Measurements from ENCODE around the gene ZNF22.

The ZNF22 gene

DNA sequence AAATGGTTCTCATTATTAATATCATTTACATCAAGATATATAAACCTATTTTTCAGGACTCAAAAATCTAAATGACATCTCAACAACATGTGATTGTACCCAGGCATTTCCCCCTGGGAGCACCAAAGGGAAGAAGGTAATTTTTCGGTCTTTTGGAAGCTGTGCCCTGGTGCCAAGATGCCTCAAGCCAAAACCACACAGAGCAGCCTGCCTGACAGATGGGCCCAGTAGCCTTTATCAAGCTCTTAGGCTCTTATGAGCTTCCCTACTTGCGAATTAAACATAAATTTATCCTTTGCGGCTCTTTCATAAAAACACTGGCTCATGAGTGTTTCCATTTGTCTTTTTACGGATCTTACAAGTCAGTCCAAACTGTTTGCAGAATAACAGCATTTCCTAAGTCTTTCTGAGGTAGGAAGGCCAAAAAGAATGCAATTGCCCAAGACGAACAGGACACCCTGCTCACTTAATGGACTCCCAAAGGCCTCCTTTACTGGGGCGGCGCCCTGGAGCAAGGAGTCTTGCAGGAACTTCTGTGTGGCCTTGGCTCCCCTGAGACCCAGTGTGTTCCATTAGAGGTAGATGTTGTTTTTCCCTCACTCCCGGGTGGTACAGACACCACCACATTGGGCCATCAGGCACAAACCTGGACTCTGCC lies 45.2 kb upstream of the ZNF22 start:
- DNase-seq (ENCODE audit: low read depth, low spot score): no peak
- no peak overlapping the region for H3K4me3 ChIP-seq (ENCODE audit: low read depth, low read length)
- POLR2A ChIA-PET: no interaction called here
- CTCF ChIA-PET: interaction anchor here (1.1 kb wide), 1 partner anchor 26 kb away, joined by 3 read pairs; no protein-coding TSS in a partner anchor
- TF ChIP-seq, protein P1, sequence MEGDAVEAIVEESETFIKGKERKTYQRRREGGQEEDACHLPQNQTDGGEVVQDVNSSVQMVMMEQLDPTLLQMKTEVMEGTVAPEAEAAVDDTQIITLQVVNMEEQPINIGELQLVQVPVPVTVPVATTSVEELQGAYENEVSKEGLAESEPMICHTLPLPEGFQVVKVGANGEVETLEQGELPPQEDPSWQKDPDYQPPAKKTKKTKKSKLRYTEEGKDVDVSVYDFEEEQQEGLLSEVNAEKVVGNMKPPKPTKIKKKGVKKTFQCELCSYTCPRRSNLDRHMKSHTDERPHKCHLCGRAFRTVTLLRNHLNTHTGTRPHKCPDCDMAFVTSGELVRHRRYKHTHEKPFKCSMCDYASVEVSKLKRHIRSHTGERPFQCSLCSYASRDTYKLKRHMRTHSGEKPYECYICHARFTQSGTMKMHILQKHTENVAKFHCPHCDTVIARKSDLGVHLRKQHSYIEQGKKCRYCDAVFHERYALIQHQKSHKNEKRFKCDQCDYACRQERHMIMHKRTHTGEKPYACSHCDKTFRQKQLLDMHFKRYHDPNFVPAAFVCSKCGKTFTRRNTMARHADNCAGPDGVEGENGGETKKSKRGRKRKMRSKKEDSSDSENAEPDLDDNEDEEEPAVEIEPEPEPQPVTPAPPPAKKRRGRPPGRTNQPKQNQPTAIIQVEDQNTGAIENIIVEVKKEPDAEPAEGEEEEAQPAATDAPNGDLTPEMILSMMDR (IDR thresholded peaks at IDR 0.05; ENCODE audit: insufficient read depth, low read length, missing control alignments): no peak

DNA sequence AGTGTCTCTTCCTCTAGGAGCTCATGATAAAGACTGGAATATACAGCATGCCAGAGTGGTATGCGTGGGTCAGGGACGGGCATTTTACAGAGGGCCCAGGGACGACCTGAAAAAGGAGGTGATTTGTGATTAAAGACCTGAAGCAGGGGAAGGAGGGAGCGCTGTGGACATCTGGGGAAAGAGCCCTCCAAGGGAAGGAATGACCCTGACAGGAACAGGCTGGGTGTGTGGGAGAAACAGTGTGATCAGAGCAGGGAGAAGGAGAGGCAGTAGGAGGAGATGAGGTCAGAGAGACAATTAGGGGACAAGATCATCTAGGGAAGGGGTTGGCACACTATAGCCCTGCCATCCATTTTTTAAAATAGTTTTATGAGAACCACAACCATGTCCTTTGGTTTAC lies 44.5 kb upstream of the ZNF22 start:
- POLR2A ChIA-PET: no interaction called here

DNA sequence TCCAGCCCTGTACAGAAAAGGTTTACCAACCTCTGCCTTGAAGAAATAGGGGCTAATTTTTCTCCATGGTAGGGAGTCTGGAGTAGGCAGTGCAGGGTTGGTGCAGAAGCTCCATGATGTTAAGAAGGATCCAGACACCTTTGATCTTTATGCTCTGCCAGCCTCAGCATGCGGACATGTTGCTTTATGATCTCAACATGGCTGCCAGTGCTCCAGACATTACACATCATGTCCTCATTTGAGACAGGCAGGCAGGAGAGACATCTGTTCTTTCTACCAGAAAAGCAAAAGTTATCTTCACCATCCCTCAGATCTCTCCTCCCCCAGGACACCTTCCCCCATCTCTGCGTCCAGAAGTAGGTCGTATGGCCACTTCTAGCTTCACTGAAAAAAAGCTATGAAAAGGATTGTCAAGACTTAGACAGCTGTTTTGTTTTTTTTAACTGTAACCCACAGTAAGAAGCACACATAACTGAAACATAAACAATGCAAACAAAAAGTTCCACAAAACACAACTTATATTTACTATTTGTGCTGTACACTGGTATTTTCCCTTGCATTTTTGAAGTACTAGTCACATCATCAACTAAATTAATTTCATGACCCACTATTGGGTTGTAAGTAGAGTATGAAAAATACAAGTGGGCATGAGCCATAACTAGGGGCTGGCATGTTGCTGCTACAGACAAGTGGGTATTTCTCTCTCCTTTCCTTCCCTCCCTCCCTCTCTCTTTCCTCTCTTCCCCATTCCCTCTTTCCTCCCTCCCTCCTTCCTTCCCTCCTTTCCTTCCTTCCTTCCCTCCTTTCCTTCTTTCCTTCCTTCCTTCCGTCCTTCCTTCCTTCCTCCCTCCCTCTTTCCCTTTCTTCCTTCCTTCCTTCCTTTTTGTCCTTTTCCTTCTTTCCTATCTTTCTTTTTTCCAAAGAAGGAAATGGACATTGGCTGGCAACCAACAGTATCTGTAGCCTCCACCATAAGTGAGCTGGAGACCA lies 43.7 kb upstream of the ZNF22 start:
- ChIA-PET CTCF (interaction anchor here (1.1 to 2.5 kb wide), 3 partner anchors 9 to 28 kb away, joined by 3 to 10 read pairs (median 3); no protein-coding TSS in a partner anchor), POLR2A (no interaction called here)
- TF ChIP-seq, protein P1 (IDR thresholded peaks at IDR 0.05; ENCODE audit: insufficient read depth, low read length, missing control alignments): no peak
- no peak overlapping the region for H3K4me3 ChIP-seq (ENCODE audit: low read depth, low read length)
- DNase-seq (ENCODE audit: low read depth, low spot score): no peak

More for the DNA sequence above, 44.5 kb upstream of the ZNF22 start:
- TF ChIP-seq, protein P1 (IDR thresholded peaks at IDR 0.05; ENCODE audit: insufficient read depth, low read length, missing control alignments): no peak
- no peak overlapping the region for H3K4me3 ChIP-seq (ENCODE audit: low read depth, low read length)
- DNase-seq (ENCODE audit: low read depth, low spot score): no peak
- CTCF ChIA-PET: interaction anchor here (1.1 to 2.5 kb wide), 2 partner anchors 10 to 27 kb away, joined by 3 to 10 read pairs; no protein-coding TSS in a partner anchor

DNA sequence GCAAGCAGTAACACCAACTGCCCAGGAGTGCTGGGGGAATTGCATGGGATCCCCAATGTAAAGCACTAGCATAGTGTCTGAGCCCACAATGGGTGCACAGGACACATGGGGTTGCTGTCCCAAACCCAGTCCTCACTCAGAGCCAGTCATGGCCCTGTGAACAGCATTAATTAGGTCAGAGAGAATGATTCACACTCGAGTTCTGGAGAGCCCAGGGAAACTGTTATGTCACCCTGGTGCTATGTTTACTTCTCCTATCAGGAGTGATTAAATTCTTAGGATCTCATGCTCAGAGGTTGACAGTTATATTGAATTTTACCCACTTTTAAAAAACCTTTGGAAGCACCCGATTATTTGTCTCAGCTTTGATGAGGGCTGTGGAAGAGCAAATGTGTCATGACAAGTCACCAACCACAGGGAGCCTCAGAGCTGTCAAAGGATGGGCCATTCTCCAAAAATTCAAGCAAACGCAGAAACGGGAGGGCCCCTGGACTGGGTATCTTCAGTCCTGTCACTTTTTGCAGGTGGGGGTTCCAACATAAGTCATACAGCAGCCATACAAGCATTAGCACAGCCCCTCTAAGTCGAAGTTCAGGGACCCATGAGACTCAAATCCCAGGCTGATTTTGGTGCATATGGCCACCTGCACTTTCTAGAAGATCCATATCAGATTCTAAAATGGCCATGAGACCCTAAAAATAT lies 42.4 kb upstream of the ZNF22 start:
- CTCF ChIA-PET: interaction anchor here (1.1 to 2.5 kb wide), 4 partner anchors 8 to 23 kb away, joined by 3 to 10 read pairs (median 3); no protein-coding TSS in a partner anchor
- POLR2A ChIA-PET: no interaction called here
- peak overlapping the region; percentile 75 for H3K4me3 ChIP-seq (ENCODE audit: low read depth, low read length)
- DNase-seq (ENCODE audit: low read depth, low spot score): no peak
- TF ChIP-seq, protein P1 (IDR thresholded peaks at IDR 0.05; ENCODE audit: insufficient read depth, low read length, missing control alignments): no peak

DNA sequence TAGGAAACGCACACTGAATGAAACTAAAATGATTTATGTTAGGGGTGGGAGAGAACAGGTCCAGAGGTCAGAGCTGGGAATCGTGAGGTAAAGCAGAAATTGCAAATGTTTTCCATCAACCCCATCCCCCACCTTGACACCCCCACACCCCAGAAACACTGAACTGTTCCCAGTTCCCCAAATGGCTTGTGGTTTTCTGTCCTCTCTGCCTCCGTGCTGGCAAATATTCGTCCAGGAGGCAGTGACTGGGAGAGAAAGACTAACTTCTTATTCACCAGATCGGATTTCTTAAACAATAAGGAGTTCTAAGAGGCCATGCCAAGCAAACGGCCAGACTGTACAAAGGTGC lies 41.9 kb upstream of the ZNF22 start:
- CTCF ChIA-PET: interaction anchor here (1.1 to 1.2 kb wide), 2 partner anchors 18 to 24 kb away, joined by 3 read pairs; no protein-coding TSS in a partner anchor
- POLR2A ChIA-PET: no interaction called here
- DNase-seq (ENCODE audit: low read depth, low spot score): no peak
- peak overlapping the region; percentile 75 for H3K4me3 ChIP-seq (ENCODE audit: low read depth, low read length)
- TF ChIP-seq, protein P1 (IDR thresholded peaks at IDR 0.05; ENCODE audit: insufficient read depth, low read length, missing control alignments): no peak
